IMR-90 (cell line): Measurements from ENCODE around the gene ADGRG6. TPM values are rescaled to one million over a fixed set of nuclear protein-coding genes. Genes with fewer than 3 reads are reported as not detected.

Experiments used
- ATAC-seq: fragments of 200-7000 bp; cut with Tn5 transposase; 2 replicates; pipeline ENCODE4 v1.9.1; 2020; ENCODE audit warnings: low read depth, mild to moderate bottlenecking, moderate library complexity
- BruUV-seq: library from RNA; stranded (reverse); fragments of 400-500 nt; replicated peaks from 2 replicates; lab custom pipeline; 2021; lab: Mats Ljungman, UMichigan
- CTCF ChIA-PET: fragments of 300-600 bp; formaldehyde crosslinking; extraction: SDS; loops from one replicate; lab custom pipeline; 2021; ENCODE audit warnings: antibody characterized with exemption; lab: Yijun Ruan, JAX
- POLR2A ChIA-PET: fragments of 300-600 bp; sonication (Branson Sonifier 250); formaldehyde crosslinking; loops from one replicate; lab custom pipeline; 2022; ENCODE audit warnings: antibody characterized with exemption; ENCODE audit not compliant: unreplicated experiment; lab: Charles Lee
- DNase-seq: peaks from one replicate; pipeline ENCODE4 v3.0.0; 2013
- H2AFZ ChIP-seq: replicated peaks from 2 replicates; pipeline ENCODE3; 2013; ENCODE audit warnings: low read length, mild to moderate bottlenecking; ENCODE audit not compliant: poor library complexity
- H2AK5ac ChIP-seq: 2 replicates; pipeline ENCODE4 v1.6.1; 2013; ENCODE audit warnings: low read depth, low read length, inconsistent platforms
- H2AK9ac ChIP-seq: replicated peaks from 2 replicates; pipeline ENCODE3; 2013; ENCODE audit warnings: mild to moderate bottlenecking, low read depth, low read length, moderate library complexity; ENCODE audit not compliant: poor library complexity
- H2BK120ac ChIP-seq: 2 replicates; pipeline ENCODE4 v1.6.1; 2013; ENCODE audit warnings: low read depth, low read length, inconsistent platforms
- H2BK15ac ChIP-seq: 3 replicates; pipeline ENCODE4 v1.6.1; 2013; ENCODE audit warnings: low read depth, low read length, inconsistent platforms
- H2BK20ac ChIP-seq: 2 replicates; pipeline ENCODE4 v1.6.1; 2013; ENCODE audit warnings: low read depth, mild to moderate bottlenecking, inconsistent platforms, low read length, moderate library complexity
- H2BK5ac ChIP-seq: 2 replicates; pipeline ENCODE4 v1.6.1; 2013; ENCODE audit warnings: mild to moderate bottlenecking, low read depth, low read length, inconsistent platforms; ENCODE audit not compliant: poor library complexity, severe bottlenecking
- H3K14ac ChIP-seq: replicated peaks from 2 replicates; pipeline ENCODE4 v1.6.1; 2013; ENCODE audit warnings: low read depth, low read length, inconsistent platforms
- H3K18ac ChIP-seq: 2 replicates; pipeline ENCODE4 v1.6.1; 2013; ENCODE audit warnings: low read depth, low read length, control low read depth
- H3K23ac ChIP-seq: 2 replicates; pipeline ENCODE4 v1.6.1; 2013; ENCODE audit warnings: low read depth, low read length, inconsistent platforms
- H3K27ac ChIP-seq: 2 replicates; pipeline ENCODE4 v1.5.1; 2013; ENCODE audit warnings: mild to moderate bottlenecking, control low read depth, low read length; ENCODE audit not compliant: insufficient read depth
- H3K27me3 ChIP-seq: 2 replicates; pipeline ENCODE4 v1.6.1; 2013; ENCODE audit warnings: low read length; ENCODE audit not compliant: control insufficient read depth, insufficient read depth
- H3K36me3 ChIP-seq: 2 replicates; pipeline ENCODE4 v1.6.1; 2013; ENCODE audit warnings: low read length, mixed read lengths; ENCODE audit not compliant: control insufficient read depth, insufficient read depth
- H3K4ac ChIP-seq: 2 replicates; pipeline ENCODE4 v1.6.1; 2013; ENCODE audit warnings: low read depth, low read length, inconsistent platforms
- H3K4me1 ChIP-seq: 2 replicates; pipeline ENCODE4 v1.6.1; 2013; ENCODE audit warnings: low read length, mixed read lengths; ENCODE audit not compliant: control insufficient read depth, insufficient read depth
- H3K4me2 ChIP-seq: 2 replicates; pipeline ENCODE4 v1.6.1; 2013; ENCODE audit warnings: low read depth, mild to moderate bottlenecking, control low read depth, low read length, moderate library complexity
- H3K4me3 ChIP-seq: 2 replicates; pipeline ENCODE4 v1.5.1; 2013; ENCODE audit warnings: low read depth, mild to moderate bottlenecking, control low read depth, low read length, moderate library complexity; ENCODE audit not compliant: insufficient read depth
- H3K56ac ChIP-seq: 2 replicates; pipeline ENCODE4 v1.6.1; 2013; ENCODE audit warnings: low read length, inconsistent platforms; ENCODE audit not compliant: insufficient read depth; ENCODE audit errors: extremely low read depth
- H3K79me1 ChIP-seq, 2 experiments: 2 replicates each; pipeline ENCODE4 v1.6.1; 2013; ENCODE audit warnings: low read length in 2 of 2, inconsistent platforms in 1 of 2, low read depth in 1 of 2
- H3K9ac ChIP-seq: 2 replicates; pipeline ENCODE4 v1.6.1; 2013; ENCODE audit warnings: low read depth, low read length, control low read depth
- H3K9me1 ChIP-seq: 2 replicates; pipeline ENCODE4 v1.6.1; 2013; ENCODE audit warnings: low read length, inconsistent platforms; ENCODE audit not compliant: insufficient read depth
- H3K9me3 ChIP-seq: 2 replicates; pipeline ENCODE4 v1.6.1; 2013; ENCODE audit warnings: low read length; ENCODE audit not compliant: control insufficient read depth, insufficient read depth
- H4K20me1 ChIP-seq: 2 replicates; pipeline ENCODE4 v1.6.1; 2013; ENCODE audit warnings: low read length, inconsistent platforms; ENCODE audit not compliant: insufficient read depth
- H4K5ac ChIP-seq: 2 replicates; pipeline ENCODE4 v1.6.1; 2013; ENCODE audit warnings: mild to moderate bottlenecking, low read depth, low read length, control low read depth
- H4K8ac ChIP-seq, 2 experiments: 2 replicates each; pipeline ENCODE4 v1.6.1; 2013; ENCODE audit warnings: low read depth in 2 of 2, low read length in 2 of 2, control low read depth in 1 of 2, inconsistent platforms in 1 of 2
- H4K91ac ChIP-seq: 2 replicates; pipeline ENCODE4 v1.6.1; 2013; ENCODE audit warnings: low read depth, low read length, inconsistent platforms; ENCODE audit not compliant: insufficient read depth
- BHLHE40 ChIP-seq: fragments of 150-350 bp; IDR thresholded peaks from 2 replicates; pipeline ENCODE4 v1.6.1; 2016; ENCODE audit warnings: mild to moderate bottlenecking, low read depth, low read length
- CEBPB ChIP-seq: IDR thresholded peaks from 2 replicates; pipeline ENCODE4 v1.6.1; 2012; ENCODE audit warnings: low read depth, low read length, improper control_type of control experiment
- CHD1 ChIP-seq: IDR thresholded peaks from 2 replicates; pipeline ENCODE4 v1.6.1; 2012; ENCODE audit warnings: low read depth, low read length, improper control_type of control experiment
- FOS ChIP-seq: fragments of 150-350 bp; IDR thresholded peaks from 2 replicates; pipeline ENCODE4 v1.6.1; 2016; ENCODE audit warnings: low read depth, low read length
- MAZ ChIP-seq: IDR thresholded peaks from 2 replicates; pipeline ENCODE4 v1.6.1; 2012; ENCODE audit warnings: low read depth, mild to moderate bottlenecking, low read length, improper control_type of control experiment, moderate library complexity, borderline replicate concordance
- MXI1 ChIP-seq: IDR thresholded peaks from 2 replicates; pipeline ENCODE4 v1.6.1; 2012; ENCODE audit warnings: low read depth, mild to moderate bottlenecking, low read length, moderate library complexity, borderline replicate concordance
- RCOR1 ChIP-seq: IDR thresholded peaks from 2 replicates; pipeline ENCODE4 v1.6.1; 2012; ENCODE audit warnings: mild to moderate bottlenecking, low read length, improper control_type of control experiment; ENCODE audit not compliant: insufficient replicate concordance
- RFX5 ChIP-seq: IDR thresholded peaks from 2 replicates; pipeline ENCODE4 v1.8.0; 2012; ENCODE audit warnings: low read depth, mild to moderate bottlenecking, low read length, moderate library complexity
- WGBS, 2 experiments: methylation state at CpG; one replicate each; pipeline versions ENCODE4 v1.1.5 to v1.1.7; 2013; ENCODE audit warnings: missing lambda C conversion rate in 2 of 2; ENCODE audit not compliant: insufficient read length in 1 of 2; ENCODE audit errors: extremely low coverage in 2 of 2; 5-methylcytosine and 5-hydroxymethylcytosine counted together
- dilution Hi-C: fragments of 300-500 bp; cut with HindIII; formaldehyde crosslinking; loops from one replicate; pipeline ENCODE4 v1.14.3; 2018; ENCODE audit warnings: low sequenced_read_pairs; ENCODE audit not compliant: unreplicated experiment
- in situ Hi-C: fragments of 300-500 bp; cut with MboI; formaldehyde crosslinking; loops from 3 replicates; pipeline ENCODE4 v1.14.3; 2019; ENCODE audit warnings: low sequenced_read_pairs, inconsistent platforms, mixed read lengths
- intact Hi-C: fragments of 100-400 bp; cut with micrococcal nuclease; formaldehyde crosslinking; loops from 2 replicates; pipeline ENCODE4 v1.10.0; 2022
- polyA plus RNA-seq, 3 experiments: library from polyadenylated mRNA; depleted of rRNA; stranded (reverse); fragments of >200 nt; gene quantifications; 2 replicates each; pipeline ENCODE4 v1.2.3, GENCODE V29; 2012; ENCODE audit warnings: low replicate concordance in 1 of 3
- total RNA-seq: library from RNA; depleted of rRNA; stranded (reverse); fragments of >200 nt; gene quantifications from 2 replicates; pipeline ENCODE4 v1.2.3, GENCODE V29; 2012
- TF ChIP-seq, protein P1 (sequence below): fragments of 150-350 bp; IDR thresholded peaks from 2 replicates; pipeline ENCODE4 v1.6.1; 2016; ENCODE audit warnings: low read depth, mild to moderate bottlenecking, low read length, moderate library complexity, borderline replicate concordance

The ADGRG6 gene
- total and polyA plus RNA-seq, 2 of the 4 experiments (the other 2 are of a cell fraction): 10.0 to 20.3 TPM

DNA sequence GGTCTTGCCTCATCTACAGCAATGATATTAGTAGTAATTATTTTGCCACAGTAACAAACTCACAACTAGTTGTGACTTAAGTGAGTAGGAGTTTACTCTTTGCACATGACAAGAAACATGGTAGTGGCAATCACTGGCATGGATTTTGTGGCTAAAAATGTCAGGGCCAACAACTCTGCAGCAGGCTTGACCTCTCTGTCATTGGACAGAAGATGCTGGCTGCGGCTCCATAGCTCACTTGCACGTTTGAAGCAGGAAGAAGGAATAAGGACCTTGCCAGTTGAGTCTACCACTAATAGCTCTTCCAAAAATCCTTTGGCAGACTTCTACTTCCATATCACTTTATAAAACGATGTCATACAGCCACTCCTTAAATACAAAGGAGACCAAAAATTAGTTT, 117.3 kb downstream of the ADGRG6 start:
- ATAC-seq (no peak), DNase-seq (no peak)
- H4K20me1 ChIP-seq: no peaks in the 10 kb centered on the region
- H2BK5ac ChIP-seq: no peak overlapping the region
- 0 out of 2 replicates have a peak overlapping the region, but pooled peaks have one; percentile 8 for H4K91ac ChIP-seq
- no peak overlapping the region for H2BK120ac ChIP-seq
- TF ChIP-seq RCOR1 (no peak), CHD1 (no peak), FOS (no peak), MAZ (no peak), BHLHE40 (no peak), RFX5 (no peak), CEBPB (no peak), MXI1 (no peak)
- TF ChIP-seq, protein P1, sequence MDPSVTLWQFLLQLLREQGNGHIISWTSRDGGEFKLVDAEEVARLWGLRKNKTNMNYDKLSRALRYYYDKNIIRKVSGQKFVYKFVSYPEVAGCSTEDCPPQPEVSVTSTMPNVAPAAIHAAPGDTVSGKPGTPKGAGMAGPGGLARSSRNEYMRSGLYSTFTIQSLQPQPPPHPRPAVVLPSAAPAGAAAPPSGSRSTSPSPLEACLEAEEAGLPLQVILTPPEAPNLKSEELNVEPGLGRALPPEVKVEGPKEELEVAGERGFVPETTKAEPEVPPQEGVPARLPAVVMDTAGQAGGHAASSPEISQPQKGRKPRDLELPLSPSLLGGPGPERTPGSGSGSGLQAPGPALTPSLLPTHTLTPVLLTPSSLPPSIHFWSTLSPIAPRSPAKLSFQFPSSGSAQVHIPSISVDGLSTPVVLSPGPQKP: no peak
- 0 out of 3 replicates have a peak overlapping the region, but pooled peaks have one; percentile 29 for H2BK15ac ChIP-seq
- H3K79me1 ChIP-seq: peaks cover 0 to 4% of the 10 kb centered on the region in 2 experiments; a peak in 1 of 4 replicates
- no peaks in the 10 kb centered on the region for H3K9me3 ChIP-seq
- dilution Hi-C loops: no loop called here
- no peak overlapping the region for H2AFZ ChIP-seq
- H3K4me3 ChIP-seq: no peak overlapping the region
- in situ Hi-C loops: no loop called here
- no peak overlapping the region; the same call in 1 of the 2 replicates for H4K5ac ChIP-seq
- peaks cover 17% of the 10 kb centered on the region for H3K4me1 ChIP-seq
- CTCF ChIA-PET: no interaction called here
- H3K27me3 ChIP-seq: no peaks in the 10 kb centered on the region
- WGBS, 2 experiments: 100% methylated on average over 2 of the region's 3 CpGs; no CpG with 5 or more reads in 1 of the 2 experiments
- 0 out of 2 replicates have a peak, but pooled peaks cover 2% of the 10 kb centered on the region for H3K36me3 ChIP-seq
- H4K8ac ChIP-seq: no peak overlapping the region
- H3K18ac ChIP-seq: peak overlapping the region; percentile 35; the same call in 1 of the 2 replicates
- H3K14ac ChIP-seq: no peak overlapping the region
- no peak overlapping the region for H3K4me2 ChIP-seq
- no TSS peak for BruUV-seq
- peak overlapping the region; percentile 13; the same call in 1 of the 2 replicates for H2BK20ac ChIP-seq
- no peak overlapping the region for H3K9ac ChIP-seq
- POLR2A ChIA-PET: no interaction called here
- no peak overlapping the region for H3K4ac ChIP-seq
- H3K23ac ChIP-seq: no peak overlapping the region
- H3K9me1 ChIP-seq: peaks cover 3% of the 10 kb centered on the region; the same call in 1 of the 2 replicates
- H3K56ac ChIP-seq: no peak overlapping the region
- intact Hi-C loops: no loop called here
- H3K27ac ChIP-seq: no peak overlapping the region
- no peak overlapping the region for H2AK9ac ChIP-seq
- no peak overlapping the region for H2AK5ac ChIP-seq
